ENCODE data around the gene TNFRSF6B.
"Not testable (repeated sequence)": the region's sequence is repeated elsewhere in the genome, so short reads cannot be mapped to it uniquely, and the experiment has no call there.

The TNFRSF6B gene

GRCh38 chr20:63665708-63666107, 30.7 kb upstream of the TNFRSF6B start:
- peaks cover 16% of the 10 kb centered on the region for H3K79me2 ChIP-seq
- H2AFZ ChIP-seq, result no peak overlapping the region
- no peak overlapping the region for H3K27ac ChIP-seq
- H3K4me1 ChIP-seq, result no peaks in the 10 kb centered on the region
- TF ChIP-seq CTCF (IDR thresholded peaks at IDR 0.05), result no peak
- H3K9ac ChIP-seq, result no peak overlapping the region
- H3K4me3 ChIP-seq (ENCODE audit: low read depth, low read length), result no peak overlapping the region
- H3K9me3 ChIP-seq (ENCODE audit: control insufficient read depth, low read length), result no peaks in the 10 kb centered on the region
- no peak overlapping the region for H3K4me2 ChIP-seq (ENCODE audit: low read length)
- no peaks in the 10 kb centered on the region for H3K36me3 ChIP-seq (ENCODE audit: control insufficient read depth, insufficient read depth, low read length)
- H3K27me3 ChIP-seq (ENCODE audit: control insufficient read depth, insufficient read depth, low read length), result no peaks in the 10 kb centered on the region

GRCh38 chr20:63667858-63668257, 28.6 kb upstream of the TNFRSF6B start:
- Histone ChIP-seq H3K9ac (no peak overlapping the region), H3K36me3 (ENCODE audit: control insufficient read depth, insufficient read depth, low read length) (no peaks in the 10 kb centered on the region), H3K27me3 (ENCODE audit: control insufficient read depth, insufficient read depth, low read length) (no peaks in the 10 kb centered on the region), H3K4me2 (ENCODE audit: low read length) (no peak overlapping the region), H3K9me3 (ENCODE audit: control insufficient read depth, low read length) (no peaks in the 10 kb centered on the region), H2AFZ (no peak overlapping the region), H3K79me2 (peaks cover 4% of the 10 kb centered on the region), H3K4me1 (no peaks in the 10 kb centered on the region), H3K4me3 (ENCODE audit: low read depth, low read length) (no peak overlapping the region), H3K27ac (no peak overlapping the region)
- no peak for TF ChIP-seq CTCF (IDR thresholded peaks at IDR 0.05)

- Histone ChIP-seq H3K27ac (no peak overlapping the region), H3K4me2 (ENCODE audit: low read length) (no peak overlapping the region), H2AFZ (no peak overlapping the region), H3K9ac (no peak overlapping the region), H3K79me2 (peaks cover 4% of the 10 kb centered on the region), H3K9me3 (ENCODE audit: control insufficient read depth, low read length) (no peaks in the 10 kb centered on the region), H3K36me3 (ENCODE audit: control insufficient read depth, insufficient read depth, low read length) (no peaks in the 10 kb centered on the region), H3K4me1 (no peaks in the 10 kb centered on the region), H3K4me3 (ENCODE audit: low read depth, low read length) (no peak overlapping the region), H3K27me3 (ENCODE audit: control insufficient read depth, insufficient read depth, low read length) (no peaks in the 10 kb centered on the region)
- no peak for TF ChIP-seq CTCF (IDR thresholded peaks at IDR 0.05)
Measured at GRCh38 chr20:63668351-63668750, 28.1 kb upstream of the TNFRSF6B start.

- H3K27me3 ChIP-seq (ENCODE audit: control insufficient read depth, insufficient read depth, low read length); H3K79me2 ChIP-seq; H3K4me3 ChIP-seq (ENCODE audit: low read depth, low read length); H3K9me3 ChIP-seq (ENCODE audit: control insufficient read depth, low read length); H3K4me1 ChIP-seq; H3K36me3 ChIP-seq (ENCODE audit: control insufficient read depth, insufficient read depth, low read length); H2AFZ ChIP-seq; H3K4me2 ChIP-seq (ENCODE audit: low read length); H3K9ac ChIP-seq; H3K27ac ChIP-seq: not testable (repeated sequence)
Measured at GRCh38 chr20:63671695-63672094, 24.8 kb upstream of the TNFRSF6B start.

- TF ChIP-seq CTCF (IDR thresholded peaks at IDR 0.05), result no peak
- no peaks in the 10 kb centered on the region for H3K36me3 ChIP-seq (ENCODE audit: control insufficient read depth, insufficient read depth, low read length)
- no peaks in the 10 kb centered on the region for H3K27me3 ChIP-seq (ENCODE audit: control insufficient read depth, insufficient read depth, low read length)
Measured at GRCh38 chr20:63672666-63673065, 23.8 kb upstream of the TNFRSF6B start.

More at GRCh38 chr20:63672666-63673065, 23.8 kb upstream of the TNFRSF6B start:
- no peak overlapping the region for H3K4me2 ChIP-seq (ENCODE audit: low read length)
- no peak overlapping the region for H3K27ac ChIP-seq
- no peak overlapping the region for H2AFZ ChIP-seq
- H3K9ac ChIP-seq, result no peak overlapping the region
- no peaks in the 10 kb centered on the region for H3K4me1 ChIP-seq
- H3K79me2 ChIP-seq, result no peaks in the 10 kb centered on the region
- no peaks in the 10 kb centered on the region for H3K9me3 ChIP-seq (ENCODE audit: control insufficient read depth, low read length)
- no peak overlapping the region for H3K4me3 ChIP-seq (ENCODE audit: low read depth, low read length)

All from parathyroid adenoma (tissue), 2 donors.